Activated CD4-positive, alpha-beta T cell treated with anti-CD3 and anti-CD28 coated beads for 48 hours (primary cell): ENCODE measurements around the gene OGN.

ENCODE experiments used
- DNase-seq: peaks from one replicate; pipeline ENCODE4 v3.0.0-alpha.2; 2020

Gene OGN

GRCh38 chr9:92402826-92403745 lies 1.3 kb downstream of the OGN start:
- DNase-seq, result no peak

DNA sequence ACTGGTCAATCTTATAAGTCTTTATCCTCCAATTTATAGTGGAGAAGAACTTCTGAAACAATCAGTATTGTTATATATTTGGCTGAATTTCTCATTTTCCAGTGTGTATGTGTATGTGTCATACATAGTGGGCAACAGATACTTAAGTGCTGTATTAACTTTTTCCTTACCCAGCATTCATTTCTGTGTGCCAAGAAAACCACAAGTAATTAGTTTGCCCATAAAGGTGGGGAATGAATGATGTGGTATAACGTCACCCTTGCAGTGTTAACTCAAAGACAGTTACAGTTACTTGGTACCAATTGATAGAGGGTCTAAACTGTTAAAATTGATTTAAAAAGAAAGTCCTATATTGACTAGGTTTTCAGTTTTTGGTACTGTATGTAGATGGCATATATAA lies 2.0 kb downstream of the OGN start:
- no peak for DNase-seq

- no peak for DNase-seq
Observed at GRCh38 chr9:92397853-92398252, 6.5 kb downstream of the OGN start.

- DNase-seq, result no peak
Observed at GRCh38 chr9:92395617-92396016, 8.8 kb downstream of the OGN start.

DNA sequence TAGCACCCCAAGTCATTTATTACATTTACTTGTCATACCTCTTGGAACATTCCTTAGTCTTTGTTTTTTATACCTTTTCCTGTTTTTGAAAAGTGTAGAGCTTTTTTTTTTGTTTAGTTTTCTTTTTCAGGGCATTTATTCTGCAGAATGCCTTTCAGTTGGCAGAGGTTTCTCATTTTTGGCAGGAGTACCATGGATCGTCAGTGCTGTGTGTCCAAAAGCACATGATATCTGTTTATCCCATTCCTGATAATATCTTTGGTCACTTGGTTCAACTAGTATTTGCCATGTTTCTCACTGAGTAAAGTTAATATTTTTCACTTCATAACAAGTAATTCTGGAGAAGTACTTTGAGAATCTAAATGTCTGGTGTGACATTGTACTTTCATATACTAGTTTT lies 10.7 kb downstream of the OGN start:
- no peak for DNase-seq

DNA sequence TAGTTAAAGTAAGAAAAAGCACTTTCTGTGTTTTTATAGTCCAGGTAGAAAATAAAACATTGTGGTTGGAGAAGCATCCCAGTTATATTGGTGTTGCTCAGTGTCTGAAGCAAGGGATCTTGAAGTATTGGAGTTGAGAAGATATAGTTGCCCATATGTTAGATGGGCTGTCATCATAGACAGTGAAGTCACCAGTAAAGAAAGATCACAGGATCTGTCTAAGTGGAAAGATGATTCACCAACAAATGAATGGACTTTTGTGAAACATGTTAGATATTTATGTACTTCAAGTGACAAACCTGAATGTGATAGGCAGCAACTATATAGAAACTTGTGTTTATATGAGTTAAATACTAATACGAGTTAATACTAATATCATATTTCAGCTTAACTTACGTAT lies 11.7 kb downstream of the OGN start:
- no peak for DNase-seq

DNA sequence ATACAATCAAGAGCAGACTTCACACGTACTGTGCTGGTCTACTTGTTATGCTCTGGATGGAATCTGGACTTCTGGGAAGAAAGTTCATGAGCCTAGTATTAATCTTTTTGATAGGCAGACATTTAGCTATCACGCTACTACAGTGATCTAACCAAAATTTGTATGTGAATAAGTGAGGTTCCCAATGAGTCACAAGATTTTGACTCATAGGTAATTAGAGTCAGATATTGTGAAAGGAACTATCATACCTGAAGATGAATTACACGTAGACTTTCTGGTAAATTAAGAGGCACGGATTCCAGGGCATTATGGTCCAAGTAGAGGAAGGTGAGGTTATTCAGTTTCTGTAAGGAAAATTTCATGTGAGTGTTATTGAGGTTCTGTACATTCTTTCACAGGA lies 18.4 kb downstream of the OGN start:
- DNase-seq, result no peak

DNA sequence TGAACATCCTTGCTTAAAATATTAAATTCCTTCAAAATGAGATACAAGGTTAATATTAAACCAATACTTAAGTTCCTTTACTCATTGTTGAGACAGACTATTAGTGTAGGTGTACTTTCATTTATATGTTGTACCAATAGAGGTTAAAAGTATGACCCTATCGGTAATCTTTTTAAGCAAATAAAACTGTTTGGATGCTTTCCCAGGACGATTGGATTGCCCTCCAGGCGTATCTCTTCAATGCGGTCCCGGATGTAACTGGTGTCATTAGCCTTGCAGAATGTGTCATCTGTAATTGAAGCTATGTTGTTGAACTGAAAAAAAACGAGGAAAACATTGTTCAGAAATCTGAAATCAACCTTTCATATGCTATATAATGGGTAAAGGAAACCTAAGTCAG lies 18.9 kb downstream of the OGN start:
- no peak for DNase-seq

GRCh38 chr9:92385001-92385400 lies 19.4 kb downstream of the OGN start:
- DNase-seq, result no peak

DNA sequence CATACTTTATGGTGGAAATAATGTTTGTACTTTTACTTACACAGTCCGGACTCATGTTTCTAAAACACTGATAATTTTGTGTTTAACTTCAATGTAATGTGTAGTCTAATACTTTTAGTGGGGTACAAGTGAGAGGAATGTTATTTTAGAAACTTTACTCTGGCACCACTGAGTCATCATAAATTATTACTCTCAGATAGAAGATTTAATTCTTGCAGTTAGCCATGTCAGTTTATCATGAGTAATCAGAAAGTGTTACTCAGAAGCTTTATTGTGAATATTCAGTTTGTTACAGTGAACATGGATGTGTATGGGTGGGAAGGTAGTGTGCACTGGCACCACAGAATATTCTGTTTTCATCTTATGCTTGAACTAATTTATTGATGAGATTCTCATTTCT lies 20.0 kb downstream of the OGN start:
- no peak for DNase-seq

DNA sequence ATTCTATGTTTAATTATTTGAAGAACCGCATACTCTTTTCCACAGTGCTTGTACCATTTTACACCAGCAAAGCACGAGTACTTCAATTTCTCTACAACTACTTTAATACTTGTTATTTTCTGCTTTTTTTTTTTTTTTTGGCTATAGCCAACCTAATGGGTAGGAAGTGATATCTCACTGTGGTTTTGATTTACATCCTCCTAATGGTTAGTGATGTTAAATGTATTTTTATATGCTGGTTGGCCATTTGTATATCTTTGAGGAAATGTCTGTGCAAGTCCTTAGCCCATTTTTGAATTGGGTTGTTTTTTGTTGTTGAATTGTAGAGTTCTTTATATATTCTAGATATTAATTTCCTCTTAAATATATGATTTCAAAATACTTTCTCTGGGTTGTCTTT lies 22.6 kb downstream of the OGN start:
- no peak for DNase-seq

DNA sequence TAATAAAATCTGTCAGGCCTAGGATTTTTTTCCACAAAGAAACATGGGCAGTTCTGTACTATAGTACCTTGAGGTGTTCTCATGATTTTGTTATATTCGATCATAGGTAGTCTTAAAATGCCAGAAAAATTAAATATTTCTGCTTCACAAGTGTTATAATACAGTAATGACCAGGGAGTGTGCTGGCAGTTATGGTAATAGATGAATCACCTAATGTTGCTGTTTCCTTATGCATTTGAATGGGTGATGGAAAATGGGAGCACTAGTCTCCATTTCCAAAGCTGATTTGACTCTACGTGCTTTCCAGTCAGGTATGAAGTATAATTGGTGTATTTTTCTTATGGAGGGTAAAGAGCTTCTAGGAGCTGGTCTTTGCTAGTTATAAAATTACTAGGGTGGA lies 23.8 kb downstream of the OGN start:
- DNase-seq, result no peak

- no peak for DNase-seq
Observed at GRCh38 chr9:92378865-92379560, 25.4 kb downstream of the OGN start.

- no peak for DNase-seq
Observed at GRCh38 chr9:92377876-92378275, 26.5 kb downstream of the OGN start.

DNA sequence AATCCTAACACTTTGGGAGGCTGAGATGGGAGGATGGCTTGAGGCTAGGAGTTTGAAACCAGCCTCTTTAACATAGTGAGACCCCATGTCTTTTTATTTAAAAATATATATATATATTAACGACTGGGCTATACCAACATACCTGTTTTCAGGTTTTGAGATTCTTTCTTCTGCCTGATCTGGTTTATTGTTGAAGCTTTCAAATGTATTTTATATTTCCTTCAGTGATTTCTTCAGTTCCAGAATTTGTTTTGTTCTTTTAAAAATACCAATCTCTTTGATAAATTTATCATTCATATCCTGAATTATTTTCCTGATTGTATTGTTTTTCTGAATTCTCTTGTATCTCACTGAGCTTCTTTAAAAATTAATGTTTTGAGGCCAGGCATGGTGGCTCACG lies 31.2 kb downstream of the OGN start:
- DNase-seq, result no peak

GRCh38 chr9:92369075-92369474 lies 35.3 kb downstream of the OGN start:
- no peak for DNase-seq

DNA sequence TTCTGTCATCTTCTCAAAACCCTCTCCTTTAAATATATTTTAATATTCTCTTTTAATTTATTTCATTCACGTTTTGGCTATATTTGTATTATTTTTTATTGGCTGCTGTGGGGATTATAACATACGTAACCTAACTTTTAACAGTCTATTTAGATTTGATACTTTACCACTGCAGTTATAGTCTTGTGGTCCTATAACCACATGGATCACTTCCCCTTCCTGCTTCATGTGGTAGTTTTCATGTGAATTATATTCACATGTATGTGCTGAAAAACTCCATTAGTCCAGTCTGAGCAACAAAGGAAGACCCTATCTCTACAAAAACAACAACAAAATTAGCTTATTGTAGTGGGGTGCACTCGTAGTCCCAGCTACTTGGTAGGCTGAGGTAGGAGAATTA lies 44.3 kb downstream of the OGN start:
- DNase-seq, result no peak

- DNase-seq, result no peak
Observed at GRCh38 chr9:92359394-92359995, 44.9 kb downstream of the OGN start.

GRCh38 chr9:92353051-92353450 lies 51.3 kb downstream of the OGN start:
- no peak for DNase-seq

GRCh38 chr9:92350740-92351133 lies 53.6 kb downstream of the OGN start:
- no peak for DNase-seq

- no peak for DNase-seq
Observed at GRCh38 chr9:92349771-92350739, 54.3 kb downstream of the OGN start.

DNA sequence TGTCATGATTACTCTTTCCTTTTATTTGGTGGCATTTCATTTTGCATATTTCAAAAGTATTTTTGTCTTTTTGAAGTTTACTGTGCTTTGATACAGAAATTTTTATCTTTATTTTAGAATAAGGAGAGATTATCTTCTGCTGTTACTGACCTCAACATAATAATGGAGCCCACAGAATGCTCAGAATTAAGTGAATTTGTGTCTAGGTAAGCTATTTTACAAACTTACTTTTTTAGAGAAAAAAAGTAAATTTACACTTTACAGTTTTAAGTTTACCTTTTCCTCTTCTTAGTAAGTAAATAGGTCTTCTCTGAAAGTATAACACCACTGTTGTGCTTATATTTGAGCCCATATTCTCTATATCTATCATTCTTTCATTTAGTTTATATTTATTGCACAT lies 58.8 kb downstream of the OGN start:
- DNase-seq, result no peak
